HepG2 (cell line): ENCODE data around the gene RTN4. TPM values are rescaled to one million over a fixed set of nuclear protein-coding genes. Genes with fewer than 3 reads are reported as not detected.

Experiments used
- BCL6 ChIP-seq: IDR thresholded peaks from 2 replicates; pipeline ENCODE4 v1.6.1; 2016; ENCODE audit warnings: missing genetic modification reagents, missing compliant biosample characterization
- CENPBD1 ChIP-seq: sonication (generic); formaldehyde crosslinking; IDR thresholded peaks from 2 replicates; pipeline ENCODE4 v1.8.0; 2022; ENCODE audit warnings: missing genetic modification reagents, low read depth, mild to moderate bottlenecking, borderline replicate concordance
- DR1 ChIP-seq: sonication (generic); formaldehyde crosslinking; IDR thresholded peaks from 2 replicates; pipeline ENCODE4 v1.8.0; 2021; ENCODE audit warnings: mild to moderate bottlenecking, missing genetic modification reagents, inconsistent platforms
- HDAC6 ChIP-seq: fragments of 200-600 bp; sonication (generic); IDR thresholded peaks from 2 replicates; pipeline ENCODE4 v1.7.0; 2017; ENCODE audit warnings: mild to moderate bottlenecking, antibody characterized with exemption, low read length, low read depth
- IKZF1 ChIP-seq: fragments of 450-650 bp; IDR thresholded peaks from 2 replicates; pipeline ENCODE4 v1.7.1; 2016
- IRF2 ChIP-seq: IDR thresholded peaks from 2 replicates; pipeline ENCODE4 v1.6.1; 2018; ENCODE audit warnings: missing genetic modification reagents, missing compliant biosample characterization
- KAT7 ChIP-seq: IDR thresholded peaks from 2 replicates; pipeline ENCODE4 v1.6.1; 2018; ENCODE audit warnings: borderline replicate concordance, missing compliant biosample characterization
- KLF9 ChIP-seq: IDR thresholded peaks from 2 replicates; pipeline ENCODE4 v1.6.1; 2016; ENCODE audit warnings: low read depth
- NFE2L2 ChIP-seq: fragments of 150-350 bp; IDR thresholded peaks from 2 replicates; pipeline ENCODE4 v1.6.1; 2014; ENCODE audit warnings: low read length
- NR0B2 ChIP-seq: sonication (generic); formaldehyde crosslinking; IDR thresholded peaks from 2 replicates; pipeline ENCODE4 v1.4.0; 2020; ENCODE audit warnings: mild to moderate bottlenecking, missing genetic modification reagents
- PAXIP1 ChIP-seq: sonication (generic); formaldehyde crosslinking; conservative IDR thresholded peaks from 2 replicates; pipeline ENCODE4 v1.4.0; 2020; ENCODE audit warnings: mild to moderate bottlenecking, missing genetic modification reagents, moderate library complexity
- SOX5 ChIP-seq: IDR thresholded peaks from 2 replicates; pipeline ENCODE4 v1.6.1; 2016; ENCODE audit warnings: borderline replicate concordance
- SRF ChIP-seq: IDR thresholded peaks from 2 replicates; pipeline ENCODE4 v1.6.1; 2011; ENCODE audit warnings: mild to moderate bottlenecking, low read depth, low read length, moderate library complexity
- ZBTB3 ChIP-seq: sonication (generic); formaldehyde crosslinking; IDR thresholded peaks from 2 replicates; pipeline ENCODE4 v1.4.0; 2020; ENCODE audit warnings: low read depth, mild to moderate bottlenecking, moderate library complexity, missing genetic modification reagents, borderline replicate concordance
- ZFP62 ChIP-seq: sonication (generic); formaldehyde crosslinking; IDR thresholded peaks from 2 replicates; pipeline ENCODE4 v1.4.0; 2020; ENCODE audit warnings: missing genetic modification reagents
- ZHX2 ChIP-seq, 2 experiments: sonication (generic) in 1 of 2; formaldehyde crosslinking in 1 of 2; IDR thresholded peaks; 2 replicates each; pipeline versions ENCODE4 v1.6.1 to v1.9.0; 2014 to 2022; ENCODE audit warnings: antibody characterized with exemption in 1 of 2, borderline replicate concordance in 1 of 2, inconsistent platforms in 1 of 2, low read depth in 1 of 2, missing genetic modification reagents in 1 of 2
- ZNF660 ChIP-seq: sonication (generic); formaldehyde crosslinking; IDR thresholded peaks from 2 replicates; pipeline ENCODE4 v1.5.1; 2020; ENCODE audit warnings: mild to moderate bottlenecking, low read depth, missing genetic modification reagents, borderline replicate concordance
- ZSCAN5A ChIP-seq: sonication (generic); formaldehyde crosslinking; IDR thresholded peaks from 2 replicates; pipeline ENCODE4 v1.8.0; 2022; ENCODE audit warnings: mild to moderate bottlenecking, missing genetic modification reagents, borderline replicate concordance
- polyA plus RNA-seq, 8 experiments: library from polyadenylated mRNA; depleted of rRNA in 3 of 8; stranded (reverse) in 7 of 8; unstranded in 1 of 8; fragments of >200 nt; fragmentation: Illumina TruSeq in 4 of 8; extraction: Trizol in 4 of 8; gene quantifications; 2 replicates each; pipeline versions ENCODE4 v1.2.1 to v1.2.3, GENCODE V29; 2011 to 2016; ENCODE audit warnings: low read depth in 4 of 8, missing spikeins in 1 of 8, mixed read lengths in 1 of 8; ENCODE audit not compliant: insufficient read depth in 1 of 8
- total RNA-seq, 5 experiments: library from RNA; depleted of rRNA; stranded (reverse); fragments of >200 nt; fragmentation: Illumina TruSeq; extraction: Trizol; gene quantifications; 2 replicates each; pipeline ENCODE4 v1.2.3, GENCODE V29; 2016; ENCODE audit warnings: low read depth in 1 of 5

Gene RTN4
- total and polyA plus RNA-seq, 2 of the 13 experiments (the other 11 are each of a cell fraction or from before 2014, with no cell fraction given) = 98.4 to 133 TPM

- TF ChIP-seq ZSCAN5A (CRISPR knock-in tag) (no peak), BCL6 (CRISPR knock-in tag) (peak; percentile 42; the same call in 1 of the 2 replicates), DR1 (no peak), IRF2 (0 out of 2 replicates have a peak, but pooled peaks have one; percentile 33), ZFP62 (no peak), CENPBD1 (CRISPR knock-in tag) (no peak), KAT7 (CRISPR knock-in tag) (0 out of 2 replicates have a peak, but pooled peaks have one; percentile 35), PAXIP1 (CRISPR knock-in tag) (no peak), IKZF1 (no peak), ZHX2 (IDR thresholded peaks at IDR 0.05; ENCODE audit: low read depth) (no peak), ZHX2 (CRISPR knock-in tag; IDR thresholded peaks at IDR 0.05; ENCODE audit: borderline replicate concordance) (no peak), KLF9 (CRISPR knock-in tag) (0 out of 2 replicates have a peak, but pooled peaks have one; percentile 58), SRF (no peak), NFE2L2 (no peak), SOX5 (peak; percentile 60; the same call in 1 of the 2 replicates), NR0B2 (no peak), ZBTB3 (CRISPR knock-in tag) (no peak), ZNF660 (CRISPR knock-in tag) (no peak), HDAC6 (no peak)
Observed at GRCh38 chr2:55047677-55048299, 2.5 kb downstream of the RTN4 start (continued).
